ENCODE data around the gene TOR3A.
"Not testable (repeated sequence)": the region's sequence is repeated elsewhere in the genome, so short reads cannot be mapped to it uniquely, and the experiment has no call there.

The TOR3A gene

GRCh38 chr1:179081687-179082332 is at the start of gene TOR3A:
TOR3A (plus strand) TSS chr1:179082070; CDS start chr1:179082129, 59 bp downstream.
- peak; percentile 52 for DNase-seq (ENCODE audit: low read depth)

GRCh38 chr1:179034720-179035119 is 47.1 kb upstream of the TOR3A start:
- no peak for DNase-seq (ENCODE audit: low read depth)

- no peak for DNase-seq (ENCODE audit: low read depth)
These were observed 44.9 kb upstream of the TOR3A start for GRCh38 chr1:179036844-179037465.

GRCh38 chr1:179038528-179039281 is 43.2 kb upstream of the TOR3A start:
- no peak for DNase-seq (ENCODE audit: low read depth)

GRCh38 chr1:179039502-179040174 is 42.2 kb upstream of the TOR3A start:
- DNase-seq (ENCODE audit: low read depth) = not testable (repeated sequence)

GRCh38 chr1:179040175-179040551 is 41.7 kb upstream of the TOR3A start:
- DNase-seq (ENCODE audit: low read depth) = not testable (repeated sequence)

- no peak for DNase-seq (ENCODE audit: low read depth)
These were observed 39.8 kb upstream of the TOR3A start for GRCh38 chr1:179042087-179042486.

GRCh38 chr1:179042700-179043099 is 39.2 kb upstream of the TOR3A start:
- no peak for DNase-seq (ENCODE audit: low read depth)

GRCh38 chr1:179043266-179043665 is 38.6 kb upstream of the TOR3A start:
- no peak for DNase-seq (ENCODE audit: low read depth)

GRCh38 chr1:179043907-179044306 is 38.0 kb upstream of the TOR3A start:
- no peak for DNase-seq (ENCODE audit: low read depth)

GRCh38 chr1:179046808-179047635 is 34.8 kb upstream of the TOR3A start:
- DNase-seq (ENCODE audit: low read depth) = no peak

GRCh38 chr1:179047636-179047997 is 34.3 kb upstream of the TOR3A start:
- DNase-seq (ENCODE audit: low read depth) = no peak

GRCh38 chr1:179048339-179049124 is 33.3 kb upstream of the TOR3A start:
- no peak for DNase-seq (ENCODE audit: low read depth)

- DNase-seq (ENCODE audit: low read depth) = no peak
These were observed 29.1 kb upstream of the TOR3A start for GRCh38 chr1:179052776-179053175.

GRCh38 chr1:179053486-179053885 is 28.4 kb upstream of the TOR3A start:
- DNase-seq (ENCODE audit: low read depth) = no peak

- DNase-seq (ENCODE audit: low read depth) = no peak
These were observed 25.9 kb upstream of the TOR3A start for GRCh38 chr1:179055937-179056336.

GRCh38 chr1:179058487-179059483 is 23.1 kb upstream of the TOR3A start:
- DNase-seq (ENCODE audit: low read depth) = no peak

GRCh38 chr1:179061360-179062282 is 20.2 kb upstream of the TOR3A start:
- DNase-seq (ENCODE audit: low read depth) = no peak

GRCh38 chr1:179066471-179066870 is 15.4 kb upstream of the TOR3A start:
- no peak for DNase-seq (ENCODE audit: low read depth)
